GM04504 (cell line): ENCODE results near the gene ARHGAP45.

Experiments used
- DNase-seq: peaks from one replicate; pipeline ENCODE4 v3.0.0-alpha.2; 2012; ENCODE audit warnings: low read depth

ARHGAP45 gene

GRCh38 chr19:1086613-1087012 lies 19.6 kb downstream of the ARHGAP45 start:
- no peak for DNase-seq

- no peak for DNase-seq
Measured at GRCh38 chr19:1087813-1088415, 20.9 kb downstream of the ARHGAP45 start.

GRCh38 chr19:1088416-1089010 lies 21.5 kb downstream of the ARHGAP45 start:
- no peak for DNase-seq

GRCh38 chr19:1089126-1089771 lies 22.3 kb downstream of the ARHGAP45 start:
- no peak for DNase-seq

- no peak for DNase-seq
Measured at GRCh38 chr19:1089891-1090290, 22.9 kb downstream of the ARHGAP45 start.

DNA sequence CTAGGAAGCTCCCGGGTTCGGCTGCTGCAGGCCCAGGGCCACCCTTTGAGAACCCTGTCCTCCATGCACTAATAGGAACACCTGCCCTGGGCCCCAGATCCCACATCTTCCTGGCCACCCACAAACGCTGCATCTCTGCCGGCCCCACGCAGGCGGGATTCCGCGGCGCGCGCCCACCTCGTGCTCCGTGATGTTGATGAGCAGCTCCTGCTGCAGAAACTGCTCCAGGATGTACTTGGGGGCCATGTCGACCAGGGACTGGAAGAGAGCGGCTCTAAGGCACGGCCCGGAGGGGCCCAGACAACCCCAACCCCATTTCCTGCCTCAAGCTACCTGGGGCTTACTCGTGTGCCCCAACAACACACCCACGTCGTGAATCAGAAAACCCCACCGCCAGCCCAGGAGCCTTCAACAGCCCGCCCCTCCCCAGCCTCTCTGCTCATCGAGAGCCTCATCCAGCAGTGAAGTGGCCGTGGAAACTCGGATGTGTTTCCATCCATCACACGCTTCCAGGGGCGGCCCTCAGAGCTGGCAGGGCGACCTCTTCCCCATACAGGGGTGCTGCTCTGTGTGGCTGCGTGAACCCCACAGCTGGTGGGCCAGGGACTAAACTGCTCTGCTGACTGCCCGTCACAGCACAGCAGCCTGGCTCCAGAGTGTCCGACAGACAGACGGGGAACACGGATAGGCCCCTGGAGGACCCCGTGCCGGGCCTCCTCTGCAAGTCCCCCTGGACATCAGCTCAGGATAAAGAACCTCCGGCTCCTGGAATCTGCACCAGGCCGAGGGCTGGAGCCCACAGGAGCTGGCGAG lies 24.0 kb downstream of the ARHGAP45 start:
- no peak for DNase-seq

DNA sequence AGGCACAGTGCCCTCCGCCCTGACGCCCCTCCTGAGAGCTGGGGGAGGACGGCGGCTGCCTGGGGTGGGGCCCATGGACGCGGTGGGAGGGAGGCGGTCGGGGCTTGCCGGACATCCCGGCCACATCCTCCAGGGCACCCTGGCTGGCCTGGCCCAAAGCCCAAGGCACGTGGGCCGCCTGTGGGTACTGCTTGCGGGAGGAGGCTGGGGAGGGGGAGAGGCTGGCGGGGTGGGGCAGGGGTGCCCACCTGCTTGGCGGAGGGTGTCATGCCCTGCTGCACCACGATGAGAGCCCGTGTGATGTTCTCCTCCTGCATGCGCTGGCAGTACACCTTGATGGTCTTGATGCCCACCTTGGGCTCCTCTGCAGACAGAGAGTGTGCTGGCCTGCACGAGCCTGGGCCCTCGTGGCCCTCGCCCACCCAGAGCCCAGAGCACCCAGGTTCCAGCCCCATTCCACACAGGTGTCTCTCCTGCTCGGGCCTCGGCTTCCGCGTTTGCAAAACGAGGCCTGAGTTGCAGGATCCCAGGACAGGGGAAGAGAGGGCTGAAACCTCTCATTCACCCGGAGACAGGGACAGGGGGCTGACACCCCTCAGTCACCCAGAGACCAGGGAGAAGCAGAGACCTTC lies 24.7 kb downstream of the ARHGAP45 start:
- no peak for DNase-seq

GRCh38 chr19:1093330-1093729 lies 26.4 kb downstream of the ARHGAP45 start:
- no peak for DNase-seq

- no peak for DNase-seq
Measured at GRCh38 chr19:1093811-1094553, 27.0 kb downstream of the ARHGAP45 start.

DNA sequence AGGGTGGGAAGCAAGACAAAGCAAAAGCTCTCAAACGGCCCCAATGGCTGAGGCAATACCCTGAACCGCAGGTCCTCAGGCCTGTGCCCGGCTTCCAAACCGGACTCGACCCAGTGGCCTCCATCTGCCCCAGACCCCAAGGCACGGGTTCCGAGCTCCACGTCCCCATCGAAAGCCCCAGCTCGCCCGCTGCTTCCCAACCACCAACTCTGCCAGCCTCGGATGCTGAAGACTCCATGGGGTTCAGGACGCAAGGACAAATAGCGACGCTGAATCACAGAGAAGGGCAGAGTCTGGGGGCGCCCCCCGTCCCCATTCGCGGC lies 27.6 kb downstream of the ARHGAP45 start:
- DNase-seq = no peak

- DNase-seq = peak; percentile 96
Measured at GRCh38 chr19:1094978-1095701, 28.2 kb downstream of the ARHGAP45 start, which contains the start of gene POLR2E. Gene POLR2E, minus strand, starts transcription at chr19:1095375. Its CDS starts 60 bp downstream, at chr19:1095315.

DNA sequence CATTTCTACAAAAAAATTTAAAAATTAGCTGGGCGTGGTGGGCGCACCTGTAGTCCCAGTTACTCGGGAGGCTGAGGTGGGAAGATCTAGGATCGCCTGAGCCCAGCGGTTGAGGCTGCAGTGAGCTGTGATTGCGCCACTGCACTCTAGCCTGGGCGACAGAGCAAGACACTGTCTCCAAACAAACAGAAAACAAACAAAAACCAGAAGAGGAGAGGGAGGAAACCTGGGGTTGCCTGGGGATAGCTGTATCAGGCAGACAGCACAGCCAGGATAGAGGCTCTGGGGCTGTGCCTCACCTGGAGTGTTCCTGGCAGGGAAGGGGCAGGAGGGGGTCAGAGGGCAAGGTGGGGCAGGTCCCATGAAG lies 30.8 kb downstream of the ARHGAP45 start:
- DNase-seq = no peak

DNA sequence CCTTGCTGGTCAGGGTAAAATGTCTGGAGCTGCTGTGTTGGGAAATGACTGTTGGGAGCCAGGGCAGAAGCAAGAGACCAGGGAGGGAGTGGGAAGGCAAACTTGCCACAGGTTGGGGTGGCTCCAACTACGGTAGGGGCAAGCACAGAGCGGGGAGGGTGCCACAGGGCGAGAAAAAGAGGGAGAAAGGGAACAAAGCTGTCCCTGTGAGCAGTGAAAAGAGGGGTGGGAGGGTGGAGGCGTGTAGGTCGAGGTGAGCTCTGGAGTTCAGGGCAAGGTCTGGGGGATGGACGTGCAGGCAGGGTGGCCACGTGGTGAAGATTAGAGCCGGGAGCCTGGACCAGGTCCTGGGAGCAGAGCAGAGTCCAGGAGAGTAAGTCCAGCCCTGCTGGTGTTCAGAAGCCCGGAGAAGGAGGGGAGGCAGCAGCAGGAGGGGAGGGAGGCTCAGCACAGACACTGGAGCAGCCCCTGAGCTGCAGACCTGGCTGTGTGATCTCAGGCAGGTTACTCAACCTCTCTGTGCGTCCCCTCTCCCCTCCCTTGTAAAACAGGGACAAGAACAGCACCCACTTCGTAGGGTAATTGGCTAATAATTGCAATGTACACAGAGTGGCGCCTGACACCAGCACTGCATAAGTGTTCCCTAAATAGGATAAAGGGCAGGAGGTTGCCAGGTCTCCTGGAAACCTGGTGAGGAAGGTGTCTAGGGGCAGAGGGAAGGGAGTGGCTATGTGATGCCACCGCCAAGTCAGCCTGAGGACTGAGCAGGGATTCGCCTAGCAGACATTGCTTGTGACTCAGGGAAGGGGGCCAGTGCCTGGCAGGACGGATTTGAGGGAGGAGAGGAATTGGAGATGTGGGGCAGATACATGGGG lies 31.4 kb downstream of the ARHGAP45 start:
- DNase-seq = no peak

- DNase-seq = no peak
Measured at GRCh38 chr19:1101337-1101698, 34.4 kb downstream of the ARHGAP45 start.

- DNase-seq = peak; percentile 97
Measured at GRCh38 chr19:1102407-1103131, 35.6 kb downstream of the ARHGAP45 start.

DNA sequence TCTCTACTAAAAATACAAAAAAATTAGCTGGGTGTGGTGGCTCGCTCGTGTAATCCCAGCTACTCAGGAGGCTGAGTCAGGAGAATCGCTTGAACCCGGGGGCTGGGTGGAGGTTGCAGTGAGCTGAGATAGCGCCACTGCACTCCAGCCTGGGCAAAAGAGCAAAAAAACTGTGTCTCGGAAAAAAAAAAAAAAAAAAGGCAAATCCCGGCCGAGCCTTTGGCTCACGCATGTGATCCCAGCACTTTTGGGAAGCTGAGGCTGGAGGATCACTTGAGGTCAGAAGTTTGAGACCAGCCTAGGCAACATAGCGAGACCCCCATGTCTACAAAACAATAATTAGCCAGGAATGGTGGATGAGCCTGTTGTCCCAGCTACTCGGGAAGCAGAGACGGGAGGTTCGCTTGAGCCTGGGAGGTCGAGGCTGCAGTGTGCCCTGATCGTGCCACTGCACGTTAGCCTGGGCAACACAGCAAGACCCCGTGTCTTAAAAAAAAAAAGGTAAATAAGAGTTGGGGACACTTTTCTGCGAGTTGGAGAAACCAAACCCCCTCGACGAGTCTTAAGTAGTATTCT lies 36.3 kb downstream of the ARHGAP45 start:
- DNase-seq = no peak

DNA sequence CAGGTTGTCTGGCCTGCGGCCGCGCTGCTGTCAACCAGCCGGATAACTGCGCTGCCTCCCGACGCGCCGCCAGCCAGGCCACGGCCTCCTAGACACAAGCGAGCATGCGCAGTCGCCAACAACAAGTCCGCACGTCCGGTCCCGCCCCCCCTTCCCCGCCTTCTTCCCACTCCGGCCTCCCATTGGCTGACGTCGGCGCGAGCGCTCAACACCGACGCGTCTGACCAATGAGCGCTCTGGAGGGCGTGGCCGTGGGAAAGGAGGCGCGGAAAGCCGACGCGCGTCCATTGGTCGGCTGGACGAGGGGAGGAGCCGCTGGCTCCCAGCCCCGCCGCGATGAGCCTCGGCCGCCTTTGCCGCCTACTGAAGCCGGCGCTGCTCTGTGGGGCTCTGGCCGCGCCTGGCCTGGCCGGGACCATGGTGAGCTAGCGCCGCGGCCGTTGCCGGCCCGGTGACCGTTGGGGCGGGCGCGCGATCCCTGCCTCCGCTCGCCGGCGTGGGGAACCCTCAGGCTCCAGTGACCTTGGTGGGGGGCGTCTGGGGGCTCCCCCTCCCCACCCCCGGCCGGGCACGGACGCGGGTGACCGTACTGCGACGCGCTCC lies 36.8 kb downstream of the ARHGAP45 start, which contains the start of gene GPX4:
Gene GPX4 (plus strand): TSS at position 287 of the 603 bp plus-strand sequence. CDS start 50 bp downstream, at position 337.
- DNase-seq = peak; percentile 98

DNA sequence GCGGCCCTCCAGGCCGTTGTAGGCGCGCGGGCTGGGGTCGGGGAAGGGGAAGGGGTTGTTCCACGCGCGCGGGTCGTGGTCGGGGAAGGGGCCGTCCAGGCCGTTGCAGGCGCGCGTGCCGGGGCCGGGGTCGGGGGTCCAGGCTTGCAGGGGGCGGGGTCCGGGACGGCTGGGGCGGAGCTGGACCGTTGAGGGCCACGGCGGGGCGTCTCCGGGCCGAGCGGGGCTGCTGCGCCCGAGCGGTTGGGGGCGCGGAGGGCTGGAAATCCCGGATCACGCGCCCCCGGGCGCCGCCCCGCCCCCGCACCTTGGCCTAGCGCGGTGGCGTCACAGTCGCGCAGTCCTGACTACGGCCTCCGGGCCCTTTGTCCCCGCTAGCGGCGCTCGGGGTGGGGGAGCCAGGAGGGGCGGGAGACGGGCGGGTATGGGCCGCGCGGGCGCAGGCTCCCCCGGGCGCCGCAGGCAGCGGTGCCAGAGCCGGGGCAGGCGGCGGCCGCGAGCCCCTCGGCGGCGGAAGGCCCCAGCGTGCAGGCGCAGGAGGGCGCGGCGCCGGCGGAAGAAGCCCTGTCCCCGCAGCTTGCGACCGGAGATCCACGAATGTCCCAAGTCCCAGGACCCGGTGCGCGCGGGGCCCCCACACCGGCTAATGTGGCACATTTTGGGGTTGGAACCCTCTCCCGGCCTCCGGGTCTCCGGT lies 37.5 kb downstream of the ARHGAP45 start:
- DNase-seq = peak; percentile 38
